Astrocyte of the spinal cord (primary cell): ENCODE measurements around the gene ASTN2.

ENCODE experiments used
- DNase-seq: peaks from one replicate; pipeline ENCODE4 v3.0.0; 2011; ENCODE audit warnings: low read depth, low spot score
- H3K4me3 ChIP-seq: 2 replicates; pipeline ENCODE4 v1.5.1; 2011; ENCODE audit warnings: low read depth, mild to moderate bottlenecking, low read length, moderate library complexity
- in situ Hi-C: cut with HindIII; loops from 2 replicates; pipeline ENCODE4 v1.10.0; 2017; ENCODE audit warnings: low sequenced_read_pairs
- TF ChIP-seq, protein P1 (sequence below): IDR thresholded peaks from 2 replicates; pipeline ENCODE4 v1.5.1; 2012; ENCODE audit warnings: low read depth, mild to moderate bottlenecking, low read length, inconsistent platforms

ASTN2 gene

DNA sequence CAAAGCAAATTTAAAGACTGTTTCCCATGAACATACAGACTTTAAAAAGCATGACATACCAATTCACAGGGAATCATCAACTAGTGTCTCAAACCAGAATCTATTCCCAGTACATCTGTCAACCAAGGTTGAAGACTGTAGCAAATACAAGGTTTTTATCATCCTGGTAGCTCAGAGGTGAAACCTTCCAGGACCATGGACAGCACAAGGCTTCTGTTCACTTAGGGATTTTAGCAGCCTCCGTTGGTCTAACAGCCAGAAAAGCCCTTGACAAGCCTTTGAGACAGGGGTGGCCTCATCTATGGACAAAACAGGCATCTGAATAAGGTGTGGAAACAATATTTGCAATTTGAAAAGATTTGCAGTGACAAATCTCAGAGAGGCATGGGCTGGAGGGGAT, 608.8 kb downstream of the ASTN2 start:
- in situ Hi-C loops, result no loop called here
- TF ChIP-seq, protein P1, sequence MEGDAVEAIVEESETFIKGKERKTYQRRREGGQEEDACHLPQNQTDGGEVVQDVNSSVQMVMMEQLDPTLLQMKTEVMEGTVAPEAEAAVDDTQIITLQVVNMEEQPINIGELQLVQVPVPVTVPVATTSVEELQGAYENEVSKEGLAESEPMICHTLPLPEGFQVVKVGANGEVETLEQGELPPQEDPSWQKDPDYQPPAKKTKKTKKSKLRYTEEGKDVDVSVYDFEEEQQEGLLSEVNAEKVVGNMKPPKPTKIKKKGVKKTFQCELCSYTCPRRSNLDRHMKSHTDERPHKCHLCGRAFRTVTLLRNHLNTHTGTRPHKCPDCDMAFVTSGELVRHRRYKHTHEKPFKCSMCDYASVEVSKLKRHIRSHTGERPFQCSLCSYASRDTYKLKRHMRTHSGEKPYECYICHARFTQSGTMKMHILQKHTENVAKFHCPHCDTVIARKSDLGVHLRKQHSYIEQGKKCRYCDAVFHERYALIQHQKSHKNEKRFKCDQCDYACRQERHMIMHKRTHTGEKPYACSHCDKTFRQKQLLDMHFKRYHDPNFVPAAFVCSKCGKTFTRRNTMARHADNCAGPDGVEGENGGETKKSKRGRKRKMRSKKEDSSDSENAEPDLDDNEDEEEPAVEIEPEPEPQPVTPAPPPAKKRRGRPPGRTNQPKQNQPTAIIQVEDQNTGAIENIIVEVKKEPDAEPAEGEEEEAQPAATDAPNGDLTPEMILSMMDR, result no peak
- H3K4me3 ChIP-seq, result no peak overlapping the region
- no peak for DNase-seq

DNA sequence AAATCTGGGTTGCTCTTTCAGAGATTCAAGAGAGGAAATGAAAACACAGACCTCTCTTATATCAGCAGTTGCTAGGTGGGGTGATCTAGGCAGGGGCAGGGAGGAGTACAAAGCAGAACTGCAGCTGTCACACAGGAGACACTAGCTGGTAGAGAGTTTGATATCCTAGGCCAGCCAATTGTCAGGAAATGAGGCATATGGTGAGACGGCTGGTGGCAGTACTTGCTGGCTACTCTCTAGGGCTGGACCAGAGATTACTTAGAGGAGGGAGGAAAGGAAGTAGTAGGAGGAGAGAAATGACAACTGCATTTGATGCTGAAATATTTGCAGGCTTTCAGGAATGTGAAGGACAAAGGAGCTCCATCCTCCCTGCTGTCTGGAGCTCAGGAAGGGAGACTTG, 614.0 kb downstream of the ASTN2 start:
- in situ Hi-C loops, result no loop called here
- no peak overlapping the region for H3K4me3 ChIP-seq
- TF ChIP-seq, protein P1, result no peak
- DNase-seq, result no peak

DNA sequence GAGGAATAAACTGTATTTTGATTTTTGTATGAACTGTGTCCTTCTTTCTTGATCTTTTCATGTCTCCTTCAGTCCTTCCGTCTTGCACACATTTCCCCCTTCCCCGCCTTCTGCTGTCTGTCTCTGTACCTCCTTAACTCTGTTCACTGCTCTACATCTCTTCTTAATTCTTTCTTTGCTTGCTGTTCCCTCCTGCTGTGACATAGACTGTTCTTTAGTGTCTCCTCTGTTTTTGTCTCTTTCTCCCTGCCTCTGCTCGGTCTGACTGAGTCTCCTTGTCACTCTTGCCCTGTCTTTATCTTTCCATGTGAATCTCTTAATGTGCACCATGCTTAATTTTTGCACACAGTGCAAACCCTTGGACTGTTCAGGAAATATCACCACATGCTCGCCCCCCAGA, 614.8 kb downstream of the ASTN2 start:
- TF ChIP-seq, protein P1, result no peak
- no peak for DNase-seq

DNA sequence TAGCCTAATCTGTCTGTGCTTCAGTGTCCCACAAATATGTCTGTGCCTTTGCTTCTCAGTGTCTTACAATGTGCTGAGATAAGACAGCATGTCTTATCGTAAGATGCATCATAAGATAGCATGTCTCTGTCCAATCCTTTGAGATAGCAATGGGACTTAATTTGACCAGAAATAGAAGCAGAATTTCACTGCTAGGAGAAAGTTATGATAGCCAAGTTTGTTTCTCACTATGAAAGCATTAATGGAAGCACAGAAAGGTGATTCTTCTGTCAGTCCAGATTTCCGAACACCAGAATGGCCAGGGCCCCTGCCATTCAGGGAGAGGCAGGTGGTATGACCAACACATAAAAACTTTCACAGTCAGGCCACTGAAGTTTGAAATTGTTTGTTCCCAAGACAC, 616.3 kb downstream of the ASTN2 start:
- no peak overlapping the region for H3K4me3 ChIP-seq
- TF ChIP-seq, protein P1, result no peak
- no peak for DNase-seq
- in situ Hi-C loops, result no loop called here

More for the DNA sequence above, 614.8 kb downstream of the ASTN2 start:
- no peak overlapping the region for H3K4me3 ChIP-seq
- in situ Hi-C loops, result no loop called here

DNA sequence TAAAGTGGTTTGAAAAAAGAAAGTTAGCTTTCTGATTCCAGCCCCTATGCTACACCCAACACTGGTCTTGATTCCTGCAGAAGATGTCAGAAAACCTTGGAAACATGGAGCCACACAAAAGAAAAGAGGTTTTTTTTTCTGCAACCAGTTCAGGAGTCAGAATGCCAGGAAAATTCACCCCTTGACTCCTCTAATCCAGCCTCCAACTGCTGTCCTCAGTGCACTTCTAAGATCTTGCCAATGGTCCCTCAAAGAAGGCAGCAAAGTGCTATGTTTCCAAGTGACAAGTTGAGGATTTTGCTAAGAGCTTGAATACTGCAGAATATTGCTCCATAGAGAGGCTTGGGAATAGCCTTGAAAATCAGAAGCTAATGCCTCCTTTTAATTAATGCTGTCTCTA, 617.6 kb downstream of the ASTN2 start:
- TF ChIP-seq, protein P1, result no peak
- DNase-seq, result no peak
- H3K4me3 ChIP-seq, result no peak overlapping the region
- in situ Hi-C loops, result no loop called here

DNA sequence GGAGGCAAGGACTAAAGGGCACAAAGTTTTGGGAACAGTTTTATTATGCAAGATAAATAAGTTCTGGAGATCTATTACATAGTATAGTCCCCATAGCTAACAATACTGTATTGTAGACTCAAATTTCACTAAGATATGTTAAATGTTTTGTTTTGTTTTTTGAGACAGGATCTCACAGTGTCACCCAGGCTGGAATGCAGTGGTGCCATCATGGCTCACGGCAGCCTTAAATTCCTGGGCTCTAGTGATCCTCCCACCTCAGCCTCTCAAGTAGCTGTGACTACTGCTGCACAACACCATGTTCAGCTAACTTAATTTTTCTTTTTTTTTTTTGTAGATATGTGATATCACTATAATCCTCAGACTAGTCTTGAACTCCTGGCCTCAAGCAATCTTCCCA, 618.2 kb downstream of the ASTN2 start:
- TF ChIP-seq, protein P1, result no peak
- no peak overlapping the region for H3K4me3 ChIP-seq
- in situ Hi-C loops, result no loop called here
- no peak for DNase-seq

DNA sequence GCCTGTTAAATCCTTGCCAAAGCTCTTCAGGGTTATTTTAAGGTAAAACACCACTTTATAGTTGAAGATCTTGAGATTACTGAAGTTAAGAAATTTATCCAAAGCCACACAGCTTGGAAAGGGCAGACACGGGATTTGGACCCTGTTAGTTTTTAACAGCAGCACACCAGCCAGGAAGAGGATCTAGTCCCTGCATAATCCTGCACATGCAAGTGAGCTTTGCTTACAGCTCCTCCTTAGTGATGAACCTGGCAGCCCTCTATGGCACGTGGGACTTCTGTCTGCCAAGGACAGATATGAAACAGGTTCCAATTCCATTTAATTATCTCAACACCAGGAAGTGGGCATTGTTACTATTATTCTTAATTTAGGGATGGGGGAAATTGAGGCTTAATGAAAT, 619.0 kb downstream of the ASTN2 start:
- TF ChIP-seq, protein P1, result no peak
- no peak overlapping the region for H3K4me3 ChIP-seq
- in situ Hi-C loops, result no loop called here
- no peak for DNase-seq
